Osteocyte (in vitro differentiated cells): ENCODE measurements around the gene DHX36. TPM values are rescaled to one million over a fixed set of nuclear protein-coding genes. Genes with fewer than 3 reads are reported as not detected.

Source experiments
- DNase-seq: peaks from one replicate; pipeline ENCODE4 v3.0.0; 2021; ENCODE audit warnings: mixed read lengths; ENCODE audit not compliant: unreplicated experiment; ENCODE audit errors: extremely low spot score
- H3K27ac Mint-ChIP-seq: one replicate; pipeline ENCODE4 v1.8.0; 2021; ENCODE audit warnings: mild to moderate bottlenecking, mixed read lengths; ENCODE audit not compliant: unreplicated experiment
- H3K27me3 Mint-ChIP-seq: one replicate; pipeline ENCODE4 v1.8.0; 2021; ENCODE audit warnings: mixed read lengths; ENCODE audit not compliant: unreplicated experiment
- H3K36me3 Mint-ChIP-seq: one replicate; pipeline ENCODE4 v1.8.0; 2021; ENCODE audit warnings: mixed read lengths; ENCODE audit not compliant: unreplicated experiment
- H3K4me1 Mint-ChIP-seq: one replicate; pipeline ENCODE4 v1.8.0; 2021; ENCODE audit warnings: mixed read lengths; ENCODE audit not compliant: unreplicated experiment
- H3K4me3 Mint-ChIP-seq: one replicate; pipeline ENCODE4 v1.8.0; 2021; ENCODE audit warnings: mild to moderate bottlenecking, moderate library complexity, mixed read lengths; ENCODE audit not compliant: unreplicated experiment
- H3K9me3 Mint-ChIP-seq: one replicate; pipeline ENCODE4 v1.8.0; 2021; ENCODE audit warnings: mixed read lengths; ENCODE audit not compliant: unreplicated experiment
- CTCF ChIP-seq: fragments of 200-600 bp; sonication (generic); IDR thresholded peaks from 2 replicates; pipeline ENCODE4 v1.5.0; 2021; ENCODE audit warnings: antibody characterized with exemption, mild to moderate bottlenecking, moderate library complexity
- total RNA-seq: library from RNA; stranded (reverse); gene quantifications from 2 replicates; pipeline ENCODE4 v1.2.1, GENCODE V29; 2021

Gene DHX36
- total RNA-seq, 1 donor from 2014 or later = 68.2 TPM

DNA sequence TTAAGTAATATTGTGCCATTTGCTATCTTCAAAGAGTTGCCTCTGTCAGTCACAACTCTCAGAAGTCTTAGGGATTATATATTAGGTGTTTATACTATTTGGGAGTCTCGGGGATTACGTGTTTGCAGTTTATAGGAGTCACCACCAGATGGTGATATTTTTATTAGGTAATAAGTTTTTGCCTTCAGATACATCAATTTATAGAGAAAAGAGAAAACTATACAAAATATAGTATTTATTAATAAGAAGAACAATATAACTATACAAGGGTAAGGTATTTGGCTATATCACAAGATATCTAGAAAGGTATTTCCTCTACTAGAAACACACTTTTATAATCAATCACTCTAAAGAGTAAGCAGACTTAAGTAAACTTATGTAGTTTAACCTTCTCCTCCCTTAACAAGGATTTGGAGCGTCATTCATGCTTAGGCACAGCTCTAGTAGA is 10.7 kb upstream of the DHX36 start:
- TF ChIP-seq CTCF = peak; percentile 67
- H3K36me3 Mint-ChIP-seq = no peaks in the 10 kb centered on the region
- DNase-seq = no peak
- no peaks in the 10 kb centered on the region for H3K9me3 Mint-ChIP-seq
- H3K4me3 Mint-ChIP-seq = no peak overlapping the region
- no peaks in the 10 kb centered on the region for H3K4me1 Mint-ChIP-seq
- peaks cover 50% of the 10 kb centered on the region for H3K27me3 Mint-ChIP-seq
- no peak overlapping the region for H3K27ac Mint-ChIP-seq

DNA sequence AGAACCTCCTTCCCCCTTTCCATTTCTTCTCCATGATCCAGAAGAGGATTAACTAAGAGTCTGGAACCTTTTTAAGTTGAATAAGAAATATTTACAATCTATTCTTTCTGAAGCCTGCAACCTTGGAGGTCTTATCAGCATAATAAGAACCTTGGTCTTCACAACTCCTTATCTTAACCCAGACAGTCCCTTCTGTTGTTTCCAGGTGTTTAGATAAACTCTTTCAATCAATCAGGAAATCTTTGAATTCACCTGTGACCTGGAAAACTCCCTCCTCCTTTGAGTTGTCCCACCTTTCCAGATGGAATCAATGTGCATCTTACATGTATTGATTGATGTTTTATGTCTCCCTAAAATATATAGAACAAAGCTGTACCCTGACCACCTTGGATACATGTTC is 3.6 kb upstream of the DHX36 start:
- Mint-ChIP-seq H3K27me3 (peaks cover 14% of the 10 kb centered on the region), H3K9me3 (no peaks in the 10 kb centered on the region), H3K36me3 (no peaks in the 10 kb centered on the region), H3K4me1 (peaks cover 6% of the 10 kb centered on the region), H3K27ac (no peak overlapping the region), H3K4me3 (no peak overlapping the region)
- TF ChIP-seq CTCF = no peak
- no peak for DNase-seq

- peaks cover 6% of the 10 kb centered on the region for H3K36me3 Mint-ChIP-seq
- peak overlapping the region; percentile 99 for H3K27ac Mint-ChIP-seq
- H3K27me3 Mint-ChIP-seq = peaks cover 4% of the 10 kb centered on the region
- peaks cover 24% of the 10 kb centered on the region for H3K4me1 Mint-ChIP-seq
- DNase-seq = no peak
- peak overlapping the region; percentile 91 for H3K4me3 Mint-ChIP-seq
- no peaks in the 10 kb centered on the region for H3K9me3 Mint-ChIP-seq
- no peak for TF ChIP-seq CTCF
Measured at GRCh38 chr3:154324919-154325318, 632 bp upstream of the DHX36 start.

DNA sequence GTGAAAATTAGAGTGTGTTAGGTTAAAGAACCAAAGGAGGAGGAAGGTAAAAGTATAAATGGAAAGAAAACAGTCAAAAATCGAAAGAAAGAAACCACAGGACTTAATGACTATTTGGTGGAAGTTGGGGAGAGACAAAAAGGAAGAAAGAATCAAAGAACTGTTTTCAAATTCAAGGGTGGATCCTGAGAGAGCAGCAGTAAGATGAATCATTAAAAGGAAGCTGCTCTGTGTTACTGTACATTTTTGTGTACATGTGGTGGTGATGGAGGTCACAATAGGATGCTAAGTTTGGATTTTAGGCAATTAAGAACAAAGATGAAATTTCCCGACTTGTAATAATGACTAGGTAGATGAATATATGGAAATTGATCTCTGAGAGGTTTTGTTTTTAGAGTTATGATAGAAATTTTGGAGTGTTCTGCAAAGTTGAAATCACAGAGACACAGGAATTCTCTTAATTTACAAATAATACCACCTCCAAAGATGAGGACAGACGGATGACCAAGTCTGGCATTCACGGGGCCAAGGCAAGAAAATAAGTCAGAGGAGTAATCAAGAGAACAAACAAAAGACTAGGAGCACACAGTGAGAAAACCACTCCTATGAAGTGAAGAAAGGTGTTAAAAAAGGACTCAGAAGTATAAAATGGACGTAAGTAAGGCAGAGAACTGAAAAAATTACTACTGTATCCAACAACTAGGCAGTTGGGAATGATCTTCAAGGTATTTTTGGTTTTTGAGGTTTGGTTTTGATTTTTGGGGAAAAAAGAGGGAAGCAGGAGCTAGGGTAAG is 7.1 kb downstream of the DHX36 start:
- no peak for DNase-seq
- no peak for TF ChIP-seq CTCF

DNA sequence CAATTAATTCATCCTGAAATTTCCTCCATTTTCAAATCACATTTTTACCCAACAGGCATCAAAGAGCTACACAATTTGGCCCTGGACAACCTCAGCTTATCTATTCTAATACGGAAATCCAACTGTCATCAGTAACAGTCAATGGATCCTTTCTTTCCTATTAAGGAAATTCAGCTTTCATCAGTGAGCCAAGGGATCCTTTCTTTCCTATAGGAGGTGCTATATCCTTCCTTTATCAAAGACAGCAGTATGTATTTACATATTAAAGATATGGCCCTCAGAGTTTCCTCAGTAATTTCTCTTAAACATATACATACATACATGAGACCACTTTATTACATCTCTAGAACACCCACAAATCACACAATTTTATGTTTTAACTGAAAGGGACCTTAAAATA is 10.1 kb downstream of the DHX36 start:
- Mint-ChIP-seq H3K27ac (no peak overlapping the region), H3K36me3 (peaks cover 37% of the 10 kb centered on the region), H3K4me3 (no peak overlapping the region), H3K9me3 (no peaks in the 10 kb centered on the region), H3K4me1 (peaks cover 19% of the 10 kb centered on the region), H3K27me3 (no peaks in the 10 kb centered on the region)
- TF ChIP-seq CTCF = no peak
- no peak for DNase-seq

More for the DNA sequence above, 7.1 kb downstream of the DHX36 start:
- H3K4me1 Mint-ChIP-seq = peaks cover 30% of the 10 kb centered on the region
- no peaks in the 10 kb centered on the region for H3K9me3 Mint-ChIP-seq
- H3K27me3 Mint-ChIP-seq = no peaks in the 10 kb centered on the region
- peaks cover 30% of the 10 kb centered on the region for H3K36me3 Mint-ChIP-seq
- no peak overlapping the region for H3K4me3 Mint-ChIP-seq
- H3K27ac Mint-ChIP-seq = peak overlapping the region; percentile 35
